ENCODE results near the gene CMAS.
A peak's percentile ranks its signal among the peaks of the same experiment; 100 is the strongest.
"Not testable (repeated sequence)": the region's sequence is repeated elsewhere in the genome, so short reads cannot be mapped to it uniquely, and the experiment has no call there.

Gene CMAS

DNA sequence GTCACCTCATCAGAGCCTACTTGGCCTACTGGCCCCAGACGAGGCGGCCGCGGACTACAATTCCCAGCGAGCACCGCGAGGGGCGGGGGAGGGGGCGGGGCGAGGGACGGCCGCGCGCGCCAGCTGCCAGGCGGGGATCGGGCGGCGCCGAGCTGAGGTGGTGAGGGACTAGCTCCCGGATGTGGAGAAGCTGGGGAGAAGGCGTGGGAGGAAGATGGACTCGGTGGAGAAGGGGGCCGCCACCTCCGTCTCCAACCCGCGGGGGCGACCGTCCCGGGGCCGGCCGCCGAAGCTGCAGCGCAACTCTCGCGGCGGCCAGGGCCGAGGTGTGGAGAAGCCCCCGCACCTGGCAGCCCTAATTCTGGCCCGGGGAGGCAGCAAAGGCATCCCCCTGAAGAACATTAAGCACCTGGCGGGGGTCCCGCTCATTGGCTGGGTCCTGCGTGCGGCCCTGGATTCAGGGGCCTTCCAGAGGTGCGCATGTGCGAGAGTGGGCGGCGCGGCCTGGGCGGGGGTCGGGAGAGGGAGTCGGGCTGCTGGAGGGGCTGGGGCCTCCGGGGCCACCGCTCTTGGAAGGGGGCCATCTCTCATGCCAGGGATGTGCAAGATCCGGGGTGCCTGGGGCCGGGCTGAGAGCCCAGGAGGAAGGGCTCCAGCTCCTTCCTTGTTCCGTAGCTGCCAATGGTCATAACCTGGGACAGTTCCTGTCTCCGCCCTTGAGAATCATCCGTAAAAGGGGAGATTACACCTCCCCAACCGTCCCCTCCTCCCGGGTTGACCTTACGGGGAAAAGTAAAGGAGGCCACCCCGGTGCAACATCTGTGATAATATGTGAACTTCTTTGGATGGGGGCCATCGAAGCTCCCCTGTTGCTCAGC is at the start of gene CMAS:
CMAS (plus strand) TSS at position 129 of the 878 bp plus-strand sequence; CDS start at position 215, 86 bp downstream.
- peak; percentile 89 for DNase-seq

DNA sequence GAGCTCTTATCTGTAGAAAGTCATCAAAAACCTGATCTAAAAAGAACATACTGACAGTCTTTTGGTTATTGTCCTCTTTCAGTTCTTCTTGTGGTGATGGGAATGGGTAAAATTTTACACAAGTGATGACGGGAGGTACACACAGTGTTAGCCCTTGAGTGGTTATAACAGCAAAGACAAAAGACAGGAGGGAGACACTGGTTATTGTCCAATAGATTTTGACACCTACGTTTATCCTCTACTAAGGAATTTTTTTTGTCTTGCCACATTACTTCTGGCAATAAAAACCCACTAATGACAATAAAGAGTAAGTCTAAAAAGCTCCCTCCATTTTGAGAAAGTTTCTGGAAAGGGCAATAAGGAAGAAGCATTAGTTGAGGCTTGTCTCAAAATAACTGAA is 47.7 kb upstream of the CMAS start:
- no peak for DNase-seq

DNA sequence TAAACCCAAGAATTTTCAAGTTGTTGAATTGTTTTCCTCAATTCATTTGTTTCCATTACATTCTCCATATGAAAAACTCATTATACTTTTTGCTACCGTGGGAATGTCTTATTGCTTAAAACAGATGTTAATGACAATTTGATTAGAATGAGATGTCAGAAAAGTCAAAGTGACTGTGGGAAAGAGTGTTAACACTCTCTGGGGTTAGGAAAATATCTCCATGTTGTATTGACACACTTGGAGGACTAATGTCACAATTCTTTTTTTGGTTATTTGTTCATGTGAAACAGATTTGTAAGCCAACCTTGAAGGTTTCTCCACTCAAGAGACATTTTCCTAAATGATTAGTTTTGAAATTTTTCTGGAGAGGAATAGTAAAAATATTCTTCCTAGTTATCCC is 47.2 kb upstream of the CMAS start:
- no peak for DNase-seq

DNA sequence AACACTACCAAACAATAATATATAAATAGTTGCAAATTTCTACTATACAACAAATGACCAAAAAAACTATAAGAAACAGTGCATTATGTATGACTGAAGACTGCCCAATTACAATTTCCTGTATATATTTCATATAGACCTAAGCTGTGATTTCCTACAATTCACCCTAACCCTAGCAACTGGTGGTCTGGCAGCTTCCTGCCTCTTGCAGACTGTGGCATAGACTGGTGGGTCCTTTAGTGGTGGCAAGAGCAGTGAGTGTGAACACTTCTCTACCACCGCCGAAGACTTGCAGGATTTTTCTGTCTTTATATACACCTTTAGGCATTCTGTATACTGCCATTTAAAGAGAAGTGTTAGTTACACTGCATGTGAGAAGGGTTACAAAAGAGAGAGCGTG is 43.6 kb upstream of the CMAS start:
- DNase-seq: no peak

DNA sequence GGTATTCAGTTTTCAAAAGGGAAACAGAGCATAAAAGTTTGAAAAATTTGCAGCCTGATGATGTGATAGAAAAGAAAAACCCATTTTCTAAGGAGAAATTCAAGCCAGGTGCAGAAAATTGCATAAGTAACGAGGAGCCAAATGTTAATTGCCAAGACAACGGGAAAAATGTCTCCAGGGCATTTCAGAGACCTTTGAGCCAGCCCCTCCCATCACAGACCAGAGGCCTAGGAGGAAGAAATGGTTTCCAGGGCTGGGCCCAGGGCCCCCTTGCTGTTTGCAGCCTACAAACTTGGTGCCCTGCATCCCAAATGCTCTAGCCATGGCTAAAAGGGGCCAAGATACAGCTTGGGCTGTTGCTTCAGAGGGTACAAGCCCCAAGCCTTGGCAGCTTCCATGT is 38.2 kb upstream of the CMAS start:
- not testable (repeated sequence) for DNase-seq

DNA sequence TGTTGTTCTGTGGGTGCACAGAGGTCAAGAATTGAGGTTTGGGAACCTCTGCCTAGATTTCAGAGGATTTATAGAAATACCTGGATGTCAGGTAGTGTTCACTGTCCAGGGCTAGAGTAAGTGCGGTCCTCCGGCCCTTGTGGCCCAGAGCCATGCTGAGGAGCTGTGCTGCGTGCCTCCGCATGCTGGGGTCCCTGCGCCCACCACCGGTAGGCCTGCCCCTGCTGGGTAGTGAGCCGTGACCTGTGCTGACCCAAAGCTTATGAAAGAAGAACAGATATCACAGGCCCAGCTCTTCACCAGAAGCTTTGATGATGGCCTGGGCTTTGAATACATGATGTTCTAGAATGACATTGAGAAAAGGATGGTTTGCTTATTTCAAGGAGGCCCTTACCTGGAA is 37.8 kb upstream of the CMAS start:
- DNase-seq: no peak

DNA sequence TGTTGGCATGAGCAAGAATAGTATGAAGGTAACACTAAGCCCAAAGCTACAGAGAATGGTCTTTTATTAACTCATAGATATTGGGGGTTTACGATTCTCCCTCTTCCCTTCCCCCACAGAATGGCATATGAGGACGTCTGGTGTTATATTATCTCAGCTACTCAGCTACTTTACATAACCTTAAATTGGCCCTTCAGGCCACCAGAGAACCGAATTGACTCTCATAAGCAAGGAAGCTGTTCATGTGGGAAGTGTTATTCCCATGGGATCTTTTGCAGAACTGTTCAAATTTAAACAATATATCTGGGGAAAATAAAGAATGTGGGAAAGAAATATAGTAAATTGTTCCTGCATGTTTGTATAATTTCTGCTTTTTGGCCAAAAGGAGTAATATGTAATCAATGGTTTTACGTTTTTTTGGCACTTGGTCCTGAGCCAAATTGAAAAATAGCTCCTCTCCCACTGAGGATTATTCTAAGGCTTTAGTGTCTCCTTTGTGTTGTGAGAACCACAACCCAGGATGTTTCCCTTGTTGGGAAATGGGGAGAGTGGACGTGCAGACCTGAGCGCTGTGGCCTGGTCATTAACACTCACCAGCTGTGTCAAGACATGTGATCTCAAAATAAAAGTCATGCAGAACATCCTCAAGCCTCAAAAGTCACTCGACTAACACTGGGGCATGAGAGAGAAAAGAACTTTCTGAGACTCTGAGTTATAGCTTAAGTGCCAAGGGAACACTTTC is 31.8 kb upstream of the CMAS start:
- DNase-seq: peak; percentile 36

DNA sequence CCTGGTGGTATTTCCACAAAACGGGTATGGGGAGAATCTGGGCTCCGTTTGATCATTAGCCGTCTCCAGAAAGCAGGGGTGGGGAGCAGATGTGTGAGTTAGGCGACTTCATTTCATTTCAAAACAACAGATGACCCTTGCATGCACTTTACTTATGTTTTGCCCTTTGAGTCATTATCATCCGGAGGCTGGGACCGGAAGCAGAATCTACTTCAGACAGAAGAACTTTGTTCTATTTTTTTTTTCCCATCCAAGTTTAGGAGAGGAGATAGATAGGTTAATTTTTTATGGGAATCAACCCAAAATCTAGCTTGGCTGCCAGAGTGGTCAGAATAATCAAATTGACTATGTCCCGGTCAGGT is 31.3 kb upstream of the CMAS start:
- no peak for DNase-seq

DNA sequence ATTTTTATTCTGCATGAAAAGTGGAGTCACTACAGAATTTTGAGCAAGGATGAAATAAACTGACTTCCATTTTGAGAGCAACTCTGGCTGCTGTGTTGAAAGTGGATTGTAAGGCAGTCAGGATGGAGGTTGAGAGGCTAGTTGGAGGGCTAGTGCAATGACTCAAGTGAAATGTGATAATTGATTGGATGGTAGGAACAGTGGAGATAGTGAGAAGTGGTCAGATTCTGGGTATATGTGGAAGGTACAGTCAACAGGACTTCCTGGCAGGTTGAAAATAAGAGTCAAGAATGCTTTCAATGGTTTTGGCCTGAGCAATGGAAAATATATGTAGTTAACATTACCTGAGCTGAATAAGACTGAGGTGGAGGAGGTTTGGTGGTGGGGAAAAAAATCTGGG is 29.0 kb upstream of the CMAS start:
- DNase-seq: no peak

DNA sequence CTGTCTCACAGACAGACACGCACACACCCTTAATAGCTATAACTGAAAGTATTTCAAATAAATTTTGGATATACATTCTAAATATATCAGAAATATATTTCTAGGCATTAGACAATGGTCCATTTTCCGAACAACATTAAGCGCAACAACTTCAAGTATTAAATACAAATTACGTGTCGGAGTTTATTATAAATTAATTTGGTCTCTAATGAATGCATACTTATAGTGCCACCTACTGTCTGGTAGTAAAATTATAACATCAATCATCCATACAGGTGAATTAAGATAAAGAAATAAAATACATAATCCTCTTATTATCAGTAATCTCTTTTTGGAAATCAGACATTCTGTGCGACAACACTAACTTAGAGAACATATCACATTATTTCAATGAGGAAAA is 27.2 kb upstream of the CMAS start:
- DNase-seq: no peak

DNA sequence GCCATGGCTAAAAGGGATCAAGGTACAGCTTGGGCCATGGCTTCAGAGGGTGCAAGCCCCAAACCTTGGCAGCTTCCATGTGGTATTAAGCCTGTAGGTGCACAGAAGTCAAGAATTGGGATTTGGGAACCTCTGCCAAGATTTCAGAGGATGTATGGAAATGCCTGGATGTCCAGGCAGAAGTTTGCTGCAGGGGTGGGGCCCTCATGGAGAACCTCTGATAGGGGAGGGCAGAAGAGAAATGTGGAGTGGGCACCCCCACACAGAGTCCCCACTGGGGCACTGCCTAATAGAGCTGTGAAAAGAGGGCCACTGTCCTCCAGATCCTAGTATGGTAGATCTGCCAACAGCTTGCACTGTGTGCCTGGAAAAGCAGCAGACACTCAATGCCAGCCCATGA is 22.5 kb upstream of the CMAS start:
- not testable (repeated sequence) for DNase-seq

DNA sequence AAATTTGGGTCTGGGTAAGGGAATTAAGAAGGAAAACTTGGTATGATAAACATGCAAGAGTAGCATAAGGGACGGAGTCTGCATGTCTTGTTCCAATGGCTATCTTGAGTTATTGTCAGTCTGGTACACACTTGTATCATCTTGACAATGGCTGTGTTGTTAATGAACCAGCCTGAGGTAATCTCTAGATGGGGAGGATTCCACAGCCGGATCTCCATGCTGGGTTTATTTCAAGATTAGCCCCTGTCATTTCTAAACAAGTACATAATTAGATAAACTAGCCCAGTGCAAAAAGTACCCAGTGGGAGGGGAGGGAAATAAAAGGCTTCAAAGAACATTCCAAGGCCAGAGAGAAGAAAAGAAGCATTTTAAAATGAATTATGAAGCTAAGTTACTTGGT is 16.5 kb upstream of the CMAS start:
- no peak for DNase-seq

DNA sequence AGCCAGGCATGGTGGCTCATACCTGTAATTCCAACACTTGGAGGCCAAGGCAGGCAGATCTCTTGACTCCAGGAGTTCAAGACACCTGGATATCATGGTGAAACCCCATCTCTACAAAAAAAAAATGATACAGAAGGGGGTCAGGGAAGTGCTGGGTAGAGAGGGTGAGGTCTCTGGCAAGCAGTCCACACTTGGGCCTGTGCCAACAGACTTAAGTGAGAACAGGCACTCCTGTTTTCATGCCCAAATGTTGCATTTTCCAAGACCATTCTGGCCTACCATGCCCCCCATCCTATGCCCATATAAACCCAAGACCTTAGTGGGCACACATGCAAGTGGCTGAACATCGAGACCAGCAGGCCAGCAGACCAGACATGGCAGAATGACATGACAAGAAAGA is 16.0 kb upstream of the CMAS start:
- DNase-seq: no peak

DNA sequence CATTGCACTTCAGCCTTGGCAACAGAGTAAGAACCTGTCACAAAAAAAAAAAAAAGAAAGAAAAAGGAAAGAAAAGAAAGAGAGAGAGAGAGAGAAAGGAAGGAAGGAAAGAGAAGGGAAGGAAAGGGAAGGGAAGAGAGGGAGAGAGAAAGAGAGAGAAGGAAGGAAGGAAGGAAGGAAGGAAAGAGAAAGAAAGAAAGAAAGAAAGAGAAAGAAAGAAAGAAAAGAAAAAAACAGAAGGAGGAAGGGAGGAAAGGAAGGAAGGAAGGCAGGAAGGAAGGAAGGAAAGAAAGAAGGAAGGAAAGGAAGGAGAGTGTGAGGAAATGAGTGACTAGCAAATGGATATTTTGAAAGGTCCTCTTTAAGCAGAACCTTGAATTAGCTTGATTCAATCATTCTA is 13.3 kb upstream of the CMAS start:
- DNase-seq: no peak

DNA sequence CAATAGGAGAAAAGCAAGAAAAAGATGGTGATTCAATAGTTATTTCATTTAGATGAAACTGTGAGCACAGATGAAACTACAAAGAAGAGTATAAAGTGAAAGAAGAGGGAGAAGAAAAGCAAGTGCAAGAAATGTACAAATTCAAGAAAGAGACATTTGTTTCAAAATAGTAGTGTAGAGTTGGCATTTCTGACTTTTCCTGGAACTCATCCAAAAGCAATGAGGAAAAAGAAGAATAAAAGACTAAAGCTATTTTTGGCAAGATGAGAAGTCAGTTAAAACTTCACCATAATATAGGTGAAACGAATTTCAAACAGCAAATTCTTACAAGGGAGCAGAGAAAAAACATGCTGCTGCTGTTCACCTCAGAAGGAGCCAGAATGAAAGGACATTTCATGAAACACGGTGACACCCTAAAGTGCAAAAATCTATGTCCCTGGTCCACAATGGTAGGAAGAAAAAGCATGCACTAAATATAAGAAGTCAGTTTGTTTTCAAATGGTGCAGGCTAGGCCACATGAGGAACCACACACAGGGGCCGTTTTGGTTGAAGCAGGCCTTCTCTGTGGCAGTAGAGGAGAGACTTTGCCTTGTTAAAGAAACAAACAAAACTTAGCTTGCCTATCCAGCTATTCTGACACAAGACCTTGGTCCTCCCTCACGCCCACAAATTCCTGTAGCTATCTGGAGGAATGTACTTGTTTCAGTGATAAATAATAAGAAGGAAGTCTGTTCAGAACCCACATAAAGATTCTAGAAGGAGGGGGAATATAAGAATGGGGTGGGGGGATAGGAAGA is 11.1 kb upstream of the CMAS start:
- no peak for DNase-seq

DNA sequence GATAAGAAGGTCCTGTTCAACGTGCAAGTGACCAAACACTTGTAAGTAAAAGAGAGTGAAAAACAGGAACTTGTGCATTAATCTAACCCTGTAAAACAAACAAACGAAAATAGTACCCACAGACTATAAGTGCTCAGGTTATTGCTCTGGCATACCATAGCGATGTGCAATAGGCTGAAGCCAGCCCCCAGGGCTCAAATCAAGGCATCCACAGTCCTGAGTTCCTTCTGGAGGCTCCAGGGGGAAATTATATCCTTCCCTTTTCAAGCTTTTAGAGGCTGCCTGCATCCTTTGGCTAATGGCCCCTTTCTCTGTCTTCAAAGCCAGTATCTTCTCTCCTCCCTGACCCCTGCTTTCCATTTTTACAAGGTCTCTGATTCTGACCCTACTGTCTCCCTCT is 8.1 kb upstream of the CMAS start:
- no peak for DNase-seq

DNA sequence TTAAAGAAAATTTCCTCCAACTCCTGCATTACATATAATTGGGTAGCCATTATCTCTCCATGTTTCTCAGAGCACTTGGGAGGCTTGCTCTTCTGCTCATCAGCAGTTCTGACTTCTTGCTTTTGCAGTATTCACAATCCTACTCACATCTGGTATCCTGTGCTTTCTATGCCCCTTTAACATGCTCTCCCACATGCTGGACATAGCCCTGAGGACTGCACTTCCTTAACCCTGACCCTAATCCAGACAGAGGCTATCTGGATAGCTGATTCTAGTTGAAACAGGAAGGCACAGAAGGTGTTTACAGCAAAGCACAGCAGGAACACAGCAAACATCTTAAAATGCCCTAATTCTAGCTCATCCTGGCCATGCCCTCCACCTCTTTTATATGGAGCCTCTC is 7.3 kb upstream of the CMAS start:
- no peak for DNase-seq

DNA sequence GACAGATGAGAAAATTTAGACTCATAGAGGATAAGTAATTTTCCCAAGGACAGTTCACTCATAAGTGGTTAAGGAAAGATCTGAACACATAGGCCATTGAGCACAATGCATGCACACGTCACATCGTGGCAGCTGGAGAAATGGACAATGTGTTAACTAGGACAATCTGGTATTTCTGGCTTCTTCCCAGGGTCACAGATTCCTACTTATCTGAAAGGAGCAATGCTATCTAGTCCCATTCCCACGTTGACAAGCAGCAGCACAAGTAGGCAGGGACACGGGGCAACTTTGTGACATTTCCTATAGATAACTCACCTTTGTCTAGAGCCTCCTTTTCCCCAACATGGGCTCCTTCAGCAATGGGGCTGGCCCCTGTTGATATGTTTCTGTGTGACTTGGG is 6.7 kb upstream of the CMAS start:
- DNase-seq: no peak

DNA sequence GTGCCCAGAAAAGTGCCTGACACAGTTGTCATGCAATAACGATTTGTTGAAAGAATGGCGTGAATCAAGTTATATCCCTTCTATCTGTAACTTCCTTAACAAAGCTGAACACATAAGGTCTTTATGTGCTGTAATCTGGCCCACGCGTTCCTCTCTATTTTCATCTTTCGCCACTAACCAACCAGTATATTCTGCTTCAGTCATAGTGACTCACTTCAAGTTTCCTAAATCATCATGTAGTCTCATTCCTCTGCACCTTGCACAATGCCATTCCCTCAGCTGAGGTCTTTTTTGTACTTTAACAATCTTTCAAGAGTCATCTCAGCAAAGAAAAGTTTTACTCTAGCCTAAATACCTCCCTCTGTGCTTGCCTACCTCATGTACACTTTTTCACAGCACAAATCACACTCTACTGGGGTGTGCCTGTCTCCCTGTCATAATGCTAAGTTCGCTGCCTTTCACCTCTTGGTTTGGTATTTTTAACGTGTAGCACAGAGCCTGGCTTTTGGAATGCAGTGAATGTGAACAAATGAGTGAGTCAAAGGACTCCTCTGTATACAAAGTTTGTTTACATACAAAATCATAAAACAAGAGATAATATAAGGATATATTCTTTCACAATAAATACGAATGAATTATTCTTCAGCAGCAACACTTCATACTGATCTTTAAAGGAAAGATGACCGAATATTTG is 2.9 kb upstream of the CMAS start:
- DNase-seq: no peak

DNA sequence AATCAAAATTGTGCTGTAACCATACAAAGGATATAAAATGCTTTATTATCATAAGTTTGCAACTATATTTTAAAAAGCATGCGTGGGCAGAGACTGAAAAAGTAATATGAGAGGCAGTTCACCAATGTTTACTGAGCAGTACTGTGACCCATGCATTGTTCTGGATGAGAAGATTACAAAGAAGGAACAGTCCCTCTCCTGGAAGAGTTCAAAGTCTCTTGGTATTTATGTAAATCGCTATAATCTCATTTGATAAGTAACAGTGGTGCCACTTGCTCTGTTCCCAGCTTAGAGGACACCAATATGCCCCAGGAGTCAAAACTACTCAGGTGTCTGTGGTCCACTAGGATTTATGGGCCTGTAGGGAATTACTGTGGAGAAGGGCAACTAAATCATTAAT is 2.1 kb upstream of the CMAS start:
- no peak for DNase-seq

DNA sequence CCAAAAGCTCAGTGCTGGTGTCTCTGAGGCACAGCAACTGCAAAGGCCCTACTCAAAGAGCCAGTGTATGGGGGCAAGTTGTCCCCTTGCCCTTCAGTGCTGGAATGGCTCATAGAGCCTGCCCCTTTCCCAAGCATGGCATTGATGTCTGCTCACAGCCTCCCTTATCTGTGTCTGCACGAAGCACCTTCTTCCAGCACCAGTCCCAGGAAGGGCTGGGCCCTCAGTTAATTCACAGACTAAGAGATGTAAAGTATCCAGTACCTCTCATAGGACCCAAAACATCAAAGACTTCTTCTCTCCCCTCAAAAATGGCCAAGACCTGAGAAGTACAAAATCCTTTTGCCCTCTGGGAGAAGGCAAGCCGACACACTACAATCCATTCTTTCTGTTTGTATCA is 1.6 kb upstream of the CMAS start:
- no peak for DNase-seq

DNA sequence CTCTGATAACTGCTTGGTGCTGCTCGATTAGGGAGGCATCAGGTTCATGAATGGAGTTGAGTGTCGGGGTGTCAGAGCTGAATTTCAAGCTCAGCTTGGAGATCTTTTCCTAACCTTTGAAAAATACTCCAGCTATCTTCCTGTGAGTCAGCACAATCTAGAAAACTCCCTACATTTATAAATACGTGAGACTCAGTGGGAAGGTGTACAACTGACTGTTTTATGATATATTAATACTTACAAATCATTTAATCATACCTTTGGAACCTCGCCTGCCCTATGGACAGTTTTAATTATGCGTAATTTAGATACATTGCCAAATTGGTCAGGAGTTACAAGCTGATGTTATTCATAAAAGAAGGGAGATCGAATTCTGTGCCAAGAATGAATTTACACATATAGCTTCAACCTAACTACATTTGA is 961 bp downstream of the CMAS start:
- DNase-seq: no peak

DNA sequence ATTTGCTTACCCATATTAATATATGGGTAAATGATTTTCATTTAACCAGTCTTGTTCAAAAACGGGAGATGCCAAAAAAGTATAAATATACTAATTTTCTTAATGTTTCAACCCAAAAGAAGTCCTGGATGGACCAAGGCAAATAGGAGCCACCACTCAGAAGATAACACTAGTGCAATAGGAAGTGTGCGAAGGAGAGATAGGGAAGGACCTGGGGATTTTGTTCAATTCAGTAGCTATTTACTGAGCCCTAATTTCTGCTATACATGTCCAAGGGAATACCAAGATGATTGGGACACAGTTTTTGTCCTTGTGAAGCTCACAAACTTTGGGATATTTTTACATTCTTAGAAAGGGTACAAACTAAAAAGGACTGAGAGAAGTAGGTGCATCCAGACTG is 1.5 kb downstream of the CMAS start:
- no peak for DNase-seq

All from left hindlimb (tissue), 1 donor.